Fibroblast of mammary gland (primary cell): Measurements from ENCODE around the gene LEMD2.

Source experiments
- DNase-seq: peaks from one replicate; pipeline ENCODE4 v3.0.0-alpha.2; 2010; ENCODE audit warnings: low read depth
- H3K4me3 ChIP-seq: 2 replicates; pipeline ENCODE4 v1.5.1; 2011; ENCODE audit warnings: low read depth, mild to moderate bottlenecking, low read length, moderate library complexity; ENCODE audit not compliant: control insufficient read depth
- CTCF ChIP-seq: conservative IDR thresholded peaks from 2 replicates; pipeline ENCODE4 v1.5.1; 2011; ENCODE audit warnings: low read depth, low read length, inconsistent platforms; ENCODE audit not compliant: control insufficient read depth, insufficient read depth

Gene LEMD2

DNA sequence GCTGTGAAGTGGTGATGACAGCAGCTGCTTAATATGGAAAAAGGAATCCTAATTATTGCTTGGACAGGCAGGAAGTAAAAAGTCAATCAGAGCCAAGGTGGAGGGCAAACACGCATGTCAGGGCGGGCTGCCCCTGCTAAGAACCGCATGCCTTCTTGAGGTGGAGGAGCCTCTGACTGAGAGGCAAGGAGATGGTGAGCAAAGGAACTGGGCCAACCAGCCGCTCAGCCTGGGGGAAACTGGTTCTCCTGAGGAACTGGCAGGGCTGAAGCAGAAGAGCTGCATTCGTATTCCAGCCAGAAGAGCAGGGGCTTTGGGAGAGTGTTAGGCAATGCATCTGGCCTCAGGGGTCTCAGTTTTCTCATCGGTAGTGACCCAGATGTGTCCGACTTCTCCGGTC, 28.0 kb upstream of the LEMD2 start:
- TF ChIP-seq CTCF = no peak
- DNase-seq = no peak
- no peak overlapping the region for H3K4me3 ChIP-seq

- H3K4me3 ChIP-seq = no peak overlapping the region
- TF ChIP-seq CTCF = no peak
- peak; percentile 18 for DNase-seq
These were observed 26.9 kb upstream of the LEMD2 start for GRCh38 chr6:33815854-33816253.

GRCh38 chr6:33813990-33814985, 25.4 kb upstream of the LEMD2 start:
- no peak for DNase-seq
- H3K4me3 ChIP-seq = no peak overlapping the region
- TF ChIP-seq CTCF = no peak

DNA sequence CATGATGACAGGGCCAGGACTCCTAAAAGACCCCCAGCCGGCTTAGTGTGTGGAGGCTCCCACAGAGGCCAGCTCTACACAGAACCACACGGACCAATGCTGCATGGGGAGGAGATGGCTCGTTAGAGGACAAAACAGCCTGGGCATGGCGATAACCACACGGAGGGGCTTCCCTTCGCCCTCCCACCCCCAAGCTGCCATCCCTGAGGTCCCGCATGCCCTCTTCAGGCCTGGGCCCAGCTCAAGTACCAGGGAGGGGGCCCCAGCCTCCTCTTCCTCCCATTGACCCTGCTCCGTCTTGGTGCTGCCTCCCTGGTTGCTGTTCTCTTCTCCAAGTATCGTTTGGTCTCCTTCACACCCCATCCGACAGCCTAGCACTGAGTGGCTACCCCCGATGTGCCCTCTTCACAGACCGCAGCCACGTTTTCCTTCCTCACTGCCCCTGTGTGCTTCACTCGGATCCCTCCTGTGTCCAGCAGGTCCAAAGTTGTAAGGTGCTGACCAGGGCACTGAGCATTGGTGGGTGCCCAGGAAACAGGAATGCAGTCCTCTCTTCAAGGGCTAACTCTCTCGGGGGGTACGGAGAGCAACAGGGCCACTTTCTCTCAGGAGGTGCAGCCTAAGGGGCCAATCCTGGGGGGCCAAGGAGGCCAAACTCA, 24.4 kb upstream of the LEMD2 start:
- DNase-seq = no peak
- no peak for TF ChIP-seq CTCF

GRCh38 chr6:33812669-33813068, 23.7 kb upstream of the LEMD2 start:
- peak; percentile 40 for DNase-seq
- H3K4me3 ChIP-seq = no peak overlapping the region
- TF ChIP-seq CTCF = peak; percentile 27

More for the DNA sequence above, 24.4 kb upstream of the LEMD2 start:
- no peak overlapping the region for H3K4me3 ChIP-seq

DNA sequence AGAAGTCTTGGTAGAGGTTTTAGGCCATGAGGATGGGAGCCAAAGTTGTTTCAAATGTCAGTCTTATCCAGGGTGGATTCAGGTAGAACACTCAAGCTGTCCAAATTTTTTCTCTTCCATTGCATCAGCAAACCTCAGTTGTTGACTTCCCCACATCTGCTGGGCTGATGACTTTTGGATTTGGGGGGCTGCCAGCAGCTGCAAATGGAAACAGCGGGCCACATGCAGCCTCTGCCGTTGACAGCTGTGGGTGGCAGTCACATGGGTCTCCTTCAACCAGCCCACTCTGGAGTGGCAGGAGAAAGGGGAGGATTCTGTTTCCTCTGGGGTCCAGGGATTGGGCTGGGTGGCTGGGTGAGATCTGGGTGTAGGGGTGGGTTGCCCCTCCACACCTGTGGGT, 20.7 kb upstream of the LEMD2 start:
- H3K4me3 ChIP-seq = no peak overlapping the region
- TF ChIP-seq CTCF = no peak
- no peak for DNase-seq
